ENCODE results near the gene PSMD3.
"Not testable (repeated sequence)": the region's sequence is repeated elsewhere in the genome, so short reads cannot be mapped to it uniquely, and the experiment has no call there.

Gene PSMD3

GRCh38 chr17:39939106-39939505, 41.5 kb upstream of the PSMD3 start:
- in situ Hi-C loops (cut with MboI; ENCODE audit: low pct_unique_long_range_greater_than_20kb, low sequenced_read_pairs, unreplicated experiment) = no loop called here
- DNase-seq (ENCODE audit: low spot score) = no peak
- TF ChIP-seq, protein P1, sequence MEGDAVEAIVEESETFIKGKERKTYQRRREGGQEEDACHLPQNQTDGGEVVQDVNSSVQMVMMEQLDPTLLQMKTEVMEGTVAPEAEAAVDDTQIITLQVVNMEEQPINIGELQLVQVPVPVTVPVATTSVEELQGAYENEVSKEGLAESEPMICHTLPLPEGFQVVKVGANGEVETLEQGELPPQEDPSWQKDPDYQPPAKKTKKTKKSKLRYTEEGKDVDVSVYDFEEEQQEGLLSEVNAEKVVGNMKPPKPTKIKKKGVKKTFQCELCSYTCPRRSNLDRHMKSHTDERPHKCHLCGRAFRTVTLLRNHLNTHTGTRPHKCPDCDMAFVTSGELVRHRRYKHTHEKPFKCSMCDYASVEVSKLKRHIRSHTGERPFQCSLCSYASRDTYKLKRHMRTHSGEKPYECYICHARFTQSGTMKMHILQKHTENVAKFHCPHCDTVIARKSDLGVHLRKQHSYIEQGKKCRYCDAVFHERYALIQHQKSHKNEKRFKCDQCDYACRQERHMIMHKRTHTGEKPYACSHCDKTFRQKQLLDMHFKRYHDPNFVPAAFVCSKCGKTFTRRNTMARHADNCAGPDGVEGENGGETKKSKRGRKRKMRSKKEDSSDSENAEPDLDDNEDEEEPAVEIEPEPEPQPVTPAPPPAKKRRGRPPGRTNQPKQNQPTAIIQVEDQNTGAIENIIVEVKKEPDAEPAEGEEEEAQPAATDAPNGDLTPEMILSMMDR (IDR thresholded peaks at IDR 0.05; ENCODE audit: extremely low read depth, insufficient read depth, missing control alignments) = no peak

GRCh38 chr17:39939588-39940419, 40.8 kb upstream of the PSMD3 start:
- in situ Hi-C loops (cut with MboI; ENCODE audit: low pct_unique_long_range_greater_than_20kb, low sequenced_read_pairs, unreplicated experiment) = no loop called here
- peak; percentile 75 for DNase-seq (ENCODE audit: low spot score)
- TF ChIP-seq, protein P1 (IDR thresholded peaks at IDR 0.05; ENCODE audit: extremely low read depth, insufficient read depth, missing control alignments) = peak; percentile 43

DNA sequence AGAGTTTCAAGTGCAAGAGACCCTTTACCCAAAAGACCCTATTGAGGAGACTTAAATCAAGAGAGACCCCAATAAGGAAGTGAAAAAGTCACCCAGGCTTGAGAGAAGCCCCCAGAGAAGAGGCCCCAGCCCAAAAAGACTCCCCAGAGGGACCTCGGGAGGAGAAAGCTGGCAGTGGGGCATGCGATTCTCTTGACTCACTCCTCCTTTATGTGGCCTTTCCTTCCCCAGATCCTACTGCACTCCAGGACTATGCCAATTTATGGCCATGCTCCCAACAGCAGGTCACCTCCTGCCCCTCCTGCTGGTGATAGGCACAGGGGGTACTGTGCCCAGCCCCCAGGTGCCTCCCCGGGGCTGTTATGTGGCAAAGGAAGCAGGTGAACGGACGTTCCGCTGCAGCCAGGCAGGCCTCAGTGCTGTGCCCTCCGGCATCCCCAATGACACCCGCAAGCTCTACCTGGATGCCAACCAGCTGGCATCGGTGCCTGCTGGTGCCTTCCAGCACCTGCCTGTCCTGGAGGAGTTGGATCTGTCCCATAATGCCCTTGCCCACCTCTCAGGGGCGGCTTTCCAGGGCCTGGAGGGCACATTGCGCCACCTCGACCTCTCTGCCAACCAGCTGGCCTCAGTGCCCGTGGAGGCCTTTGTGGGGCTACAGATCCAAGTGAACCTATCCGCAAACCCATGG, 36.8 kb upstream of the PSMD3 start:
- DNase-seq (ENCODE audit: low spot score) = no peak
- TF ChIP-seq, protein P1 (IDR thresholded peaks at IDR 0.05; ENCODE audit: extremely low read depth, insufficient read depth, missing control alignments) = no peak
- in situ Hi-C loops (cut with MboI; ENCODE audit: low pct_unique_long_range_greater_than_20kb, low sequenced_read_pairs, unreplicated experiment) = no loop called here

DNA sequence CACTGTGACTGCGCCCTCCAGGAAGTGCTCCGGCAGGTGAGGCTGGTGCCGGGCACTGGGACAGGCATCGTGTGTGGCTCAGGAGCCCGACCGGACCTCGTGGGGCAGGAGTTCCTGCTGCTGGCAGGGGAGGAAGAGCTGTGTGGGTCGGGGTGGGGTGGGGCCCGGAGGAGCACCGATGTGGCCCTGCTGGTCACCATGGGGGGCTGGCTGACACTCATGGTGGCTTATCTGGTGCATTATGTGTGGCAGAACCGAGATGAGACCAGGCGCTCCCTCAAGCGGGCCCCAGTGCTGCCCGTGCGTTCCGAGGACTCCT, 36.3 kb upstream of the PSMD3 start:
- in situ Hi-C loops (cut with MboI; ENCODE audit: low pct_unique_long_range_greater_than_20kb, low sequenced_read_pairs, unreplicated experiment) = no loop called here
- TF ChIP-seq, protein P1 (IDR thresholded peaks at IDR 0.05; ENCODE audit: extremely low read depth, insufficient read depth, missing control alignments) = no peak
- no peak for DNase-seq (ENCODE audit: low spot score)

- in situ Hi-C loops (cut with MboI; ENCODE audit: low pct_unique_long_range_greater_than_20kb, low sequenced_read_pairs, unreplicated experiment) = no loop called here
- TF ChIP-seq, protein P1 (IDR thresholded peaks at IDR 0.05; ENCODE audit: extremely low read depth, insufficient read depth, missing control alignments) = no peak
Observed at GRCh38 chr17:39946551-39947330, 33.9 kb upstream of the PSMD3 start.

DNA sequence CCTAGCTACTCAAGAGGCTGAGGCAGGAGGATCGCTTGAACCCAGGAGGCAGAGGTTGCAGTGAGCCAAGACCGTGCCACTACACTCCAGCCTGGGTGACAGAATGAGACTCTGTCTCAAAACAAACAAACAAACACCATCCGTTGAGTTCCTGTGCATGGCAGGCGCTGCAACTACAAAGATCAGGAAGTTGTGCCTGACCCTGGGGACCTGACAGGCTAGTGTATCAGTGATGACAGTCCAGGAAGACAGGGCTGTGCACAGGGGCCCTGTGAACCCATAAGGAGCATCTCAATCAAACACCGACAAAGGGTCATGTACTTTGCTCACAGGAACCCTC, 32.1 kb upstream of the PSMD3 start:
- DNase-seq (ENCODE audit: low spot score); in situ Hi-C loops (cut with MboI; ENCODE audit: low pct_unique_long_range_greater_than_20kb, low sequenced_read_pairs, unreplicated experiment): not testable (repeated sequence)

More at GRCh38 chr17:39946551-39947330, 33.9 kb upstream of the PSMD3 start:
- no peak for DNase-seq (ENCODE audit: low spot score)

Data from GM13977 (cell line).